OCI-LY3 (cell line): ENCODE data around the gene SLC41A3.

Experiments
- H2AFZ ChIP-seq: fragments of 200-600, 300-600 bp; shearing (Covaris generic); 2 replicates; pipeline ENCODE4 v1.6.0; 2014; ENCODE audit warnings: antibody characterized with exemption, low read depth, low read length
- H3K27ac ChIP-seq: fragments of 200-600, 300-600 bp; sonication (generic); 2 replicates; pipeline ENCODE4 v1.5.1; 2014; ENCODE audit warnings: mild to moderate bottlenecking, low read length, moderate library complexity, mixed read lengths
- H3K27me3 ChIP-seq: fragments of 200-600, 300-600 bp; sonication (generic); 2 replicates; pipeline ENCODE4 v1.6.1; 2014; ENCODE audit warnings: low read depth, low read length, mixed read lengths
- H3K36me3 ChIP-seq: fragments of 200-600, 300-600 bp; sonication (generic); replicated peaks from 2 replicates; pipeline ENCODE3; 2014; ENCODE audit warnings: low read depth, low read length, mixed read lengths
- H3K4me1 ChIP-seq: fragments of 300-600, 200-600 bp; sonication (generic); 2 replicates; pipeline ENCODE4 v1.6.1; 2014; ENCODE audit warnings: low read length, mixed read lengths
- H3K4me2 ChIP-seq: fragments of 200-600, 300-600 bp; sonication (generic); 2 replicates; pipeline ENCODE4 v1.6.1; 2014; ENCODE audit warnings: low read length, mixed read lengths
- H3K4me3 ChIP-seq: fragments of 300-600, 200-600 bp; sonication (generic); 2 replicates; pipeline ENCODE4 v1.5.1; 2014; ENCODE audit warnings: antibody characterized with exemption, mild to moderate bottlenecking, low read length, moderate library complexity
- H3K79me2 ChIP-seq: fragments of 300-600, 200-600 bp; shearing (Covaris generic); 2 replicates; pipeline ENCODE4 v1.6.1; 2014; ENCODE audit warnings: mild to moderate bottlenecking, low read length, mixed read lengths
- H3K9ac ChIP-seq: fragments of 300-600, 200-600 bp; shearing (Covaris generic); 2 replicates; pipeline ENCODE4 v1.6.0; 2014; ENCODE audit warnings: mild to moderate bottlenecking, low read length, moderate library complexity
- H3K9me3 ChIP-seq: fragments of 200-600, 300-600 bp; shearing (Covaris generic); 2 replicates; pipeline ENCODE4 v1.6.1; 2014; ENCODE audit warnings: low read length, mixed read lengths; ENCODE audit not compliant: insufficient read depth
- H4K20me1 ChIP-seq: fragments of 200-600, 300-600 bp; sonication (generic); 2 replicates; pipeline ENCODE4 v1.6.1; 2016; ENCODE audit warnings: low read length, mixed read lengths; ENCODE audit not compliant: insufficient read depth
- EZH2phosphoT487 ChIP-seq: fragments of 200-600 bp; shearing (Covaris generic); IDR thresholded peaks from 2 replicates; pipeline ENCODE4 v1.6.1; 2018; ENCODE audit warnings: antibody characterized with exemption, mixed run types, low read depth
- TF ChIP-seq, protein P1 (sequence below): fragments of 200-600, 300-600 bp; sonication (generic); IDR thresholded peaks from 2 replicates; pipeline ENCODE4 v1.5.1; 2014; ENCODE audit warnings: antibody characterized with exemption, low read length, low read depth

Gene SLC41A3

DNA sequence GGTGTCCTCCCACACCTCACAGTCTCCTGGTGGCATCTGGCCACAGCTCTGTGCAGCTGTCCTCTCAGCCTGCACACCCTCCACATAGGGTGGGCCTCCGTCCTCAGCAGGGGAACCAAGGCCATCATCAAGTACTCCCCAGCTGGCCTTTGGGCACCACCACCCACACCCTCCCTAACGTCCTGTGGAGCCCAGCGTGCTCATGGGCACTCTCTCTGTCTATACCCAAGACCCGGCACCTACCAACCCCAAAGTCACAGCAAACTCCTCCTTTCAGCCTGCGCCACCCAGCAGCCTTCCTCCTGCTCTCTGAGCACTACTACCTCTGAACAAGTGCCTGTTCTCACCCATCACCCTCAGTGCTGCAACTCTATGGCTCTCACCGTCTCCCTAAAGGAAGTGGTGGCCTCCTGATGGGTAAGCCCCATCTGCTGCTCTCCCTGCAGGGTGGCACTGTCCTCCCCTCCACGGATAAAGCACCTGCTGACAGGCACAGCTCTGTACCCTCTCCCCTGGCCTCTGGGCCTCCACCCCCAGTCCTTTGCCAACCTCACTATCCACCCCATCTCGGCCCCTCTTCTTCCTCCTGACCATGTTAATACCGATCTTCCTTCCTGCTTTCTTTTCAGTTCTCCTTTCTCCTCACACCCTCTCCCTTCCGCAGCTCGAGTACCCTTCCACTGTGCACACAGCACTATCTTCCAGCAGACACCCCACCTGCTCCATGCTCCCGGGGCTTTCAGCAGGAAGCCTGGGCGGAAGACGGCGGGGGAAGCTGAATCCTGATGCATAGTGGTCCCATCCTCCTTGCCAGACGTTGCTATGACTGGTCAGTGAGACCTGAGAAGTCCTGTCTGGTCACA, 31.5 kb downstream of the SLC41A3 start:
- no peaks in the 10 kb centered on the region for H3K79me2 ChIP-seq
- no peak overlapping the region for H3K9ac ChIP-seq
- no peaks in the 10 kb centered on the region for H3K27me3 ChIP-seq
- no peak overlapping the region for H2AFZ ChIP-seq
- no peak for TF ChIP-seq EZH2phosphoT487
- TF ChIP-seq, protein P1, sequence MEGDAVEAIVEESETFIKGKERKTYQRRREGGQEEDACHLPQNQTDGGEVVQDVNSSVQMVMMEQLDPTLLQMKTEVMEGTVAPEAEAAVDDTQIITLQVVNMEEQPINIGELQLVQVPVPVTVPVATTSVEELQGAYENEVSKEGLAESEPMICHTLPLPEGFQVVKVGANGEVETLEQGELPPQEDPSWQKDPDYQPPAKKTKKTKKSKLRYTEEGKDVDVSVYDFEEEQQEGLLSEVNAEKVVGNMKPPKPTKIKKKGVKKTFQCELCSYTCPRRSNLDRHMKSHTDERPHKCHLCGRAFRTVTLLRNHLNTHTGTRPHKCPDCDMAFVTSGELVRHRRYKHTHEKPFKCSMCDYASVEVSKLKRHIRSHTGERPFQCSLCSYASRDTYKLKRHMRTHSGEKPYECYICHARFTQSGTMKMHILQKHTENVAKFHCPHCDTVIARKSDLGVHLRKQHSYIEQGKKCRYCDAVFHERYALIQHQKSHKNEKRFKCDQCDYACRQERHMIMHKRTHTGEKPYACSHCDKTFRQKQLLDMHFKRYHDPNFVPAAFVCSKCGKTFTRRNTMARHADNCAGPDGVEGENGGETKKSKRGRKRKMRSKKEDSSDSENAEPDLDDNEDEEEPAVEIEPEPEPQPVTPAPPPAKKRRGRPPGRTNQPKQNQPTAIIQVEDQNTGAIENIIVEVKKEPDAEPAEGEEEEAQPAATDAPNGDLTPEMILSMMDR: no peak
- no peaks in the 10 kb centered on the region for H3K9me3 ChIP-seq
- peaks cover 9% of the 10 kb centered on the region for H3K4me1 ChIP-seq
- peak overlapping the region; percentile 34 for H3K4me2 ChIP-seq
- H3K36me3 ChIP-seq: no peaks in the 10 kb centered on the region
- H4K20me1 ChIP-seq: no peaks in the 10 kb centered on the region
- H3K4me3 ChIP-seq: peak overlapping the region; percentile 9; the same call in 1 of the 2 replicates
- H3K27ac ChIP-seq: no peak overlapping the region

DNA sequence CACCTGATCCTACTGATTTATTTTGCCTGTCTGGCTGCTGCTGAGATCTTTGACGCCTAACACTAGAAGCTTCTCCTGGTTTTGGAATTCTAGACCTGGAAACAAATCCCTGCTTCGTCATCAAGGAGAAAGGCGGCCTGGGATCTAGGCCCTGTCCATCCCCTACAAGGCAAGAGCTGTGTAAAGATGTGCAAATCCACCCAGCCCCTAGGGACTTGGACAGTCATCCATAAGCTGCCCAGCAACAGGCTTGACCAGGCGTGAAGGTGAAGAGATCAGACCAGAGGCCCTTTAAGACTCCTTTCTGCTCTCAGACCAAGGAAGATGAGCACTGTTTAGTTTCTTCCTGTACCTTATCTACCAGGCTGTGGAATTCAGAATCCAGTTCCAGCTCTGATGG, 32.2 kb downstream of the SLC41A3 start:
- Histone ChIP-seq H3K79me2 (no peaks in the 10 kb centered on the region), H3K27ac (no peak overlapping the region), H3K27me3 (no peaks in the 10 kb centered on the region), H3K9ac (no peak overlapping the region), H3K36me3 (no peaks in the 10 kb centered on the region), H3K4me3 (no peak overlapping the region), H3K4me1 (peaks cover 9% of the 10 kb centered on the region), H3K4me2 (no peak overlapping the region), H3K9me3 (no peaks in the 10 kb centered on the region), H4K20me1 (no peaks in the 10 kb centered on the region), H2AFZ (no peak overlapping the region)
- TF ChIP-seq, protein P1: no peak
- TF ChIP-seq EZH2phosphoT487: no peak

DNA sequence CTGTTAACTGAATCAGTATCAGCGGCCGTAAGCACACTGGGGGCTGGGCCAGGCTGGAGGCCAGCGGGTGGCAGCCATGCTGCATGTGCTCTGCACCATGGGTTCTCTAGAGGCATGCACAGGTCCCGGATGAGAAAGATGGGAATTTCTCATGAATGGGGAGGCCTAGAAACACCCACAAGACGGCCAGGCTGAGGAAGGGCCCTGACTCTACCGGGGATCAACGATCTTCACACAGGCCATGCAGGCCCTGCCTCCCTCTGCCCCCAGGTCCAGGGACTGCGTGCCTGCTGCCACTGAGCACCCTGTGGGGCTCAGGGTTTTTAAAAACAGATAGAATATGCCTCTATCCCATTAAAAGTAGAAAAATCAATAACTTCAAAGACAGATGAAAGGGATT, 32.7 kb downstream of the SLC41A3 start:
- Histone ChIP-seq H3K27ac (no peak overlapping the region), H3K9me3 (no peaks in the 10 kb centered on the region), H3K36me3 (no peaks in the 10 kb centered on the region), H3K4me3 (no peak overlapping the region), H2AFZ (no peak overlapping the region), H3K9ac (no peak overlapping the region), H3K4me2 (no peak overlapping the region), H3K4me1 (peaks cover 9% of the 10 kb centered on the region), H3K79me2 (no peaks in the 10 kb centered on the region), H3K27me3 (no peaks in the 10 kb centered on the region), H4K20me1 (no peaks in the 10 kb centered on the region)
- TF ChIP-seq, protein P1: no peak
- no peak for TF ChIP-seq EZH2phosphoT487

DNA sequence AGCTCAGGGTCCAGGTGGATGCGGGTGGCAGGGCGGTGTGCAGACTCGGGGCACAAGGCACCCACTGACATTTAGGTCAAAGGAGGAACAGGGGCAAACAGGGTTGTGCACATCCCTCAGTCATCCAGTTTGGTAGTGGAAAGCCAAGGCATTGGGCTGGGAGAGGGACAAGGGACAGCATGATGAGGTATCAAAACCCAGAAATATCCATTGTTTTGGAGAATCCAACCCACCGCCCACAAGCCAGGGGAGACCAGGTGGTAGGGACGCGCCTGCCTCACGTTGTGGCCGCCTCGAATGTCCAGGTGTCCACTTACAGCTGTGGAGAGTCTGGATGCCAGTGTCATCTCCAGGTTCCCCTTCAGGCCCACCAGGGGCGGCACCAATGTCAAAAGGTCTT, 33.3 kb downstream of the SLC41A3 start:
- H3K36me3 ChIP-seq: no peaks in the 10 kb centered on the region
- H3K4me1 ChIP-seq: peaks cover 9% of the 10 kb centered on the region
- no peak overlapping the region for H3K4me3 ChIP-seq
- no peaks in the 10 kb centered on the region for H3K27me3 ChIP-seq
- TF ChIP-seq, protein P1: no peak
- TF ChIP-seq EZH2phosphoT487: no peak
- H3K9me3 ChIP-seq: no peaks in the 10 kb centered on the region
- H3K79me2 ChIP-seq: no peaks in the 10 kb centered on the region
- H3K9ac ChIP-seq: no peak overlapping the region
- H2AFZ ChIP-seq: no peak overlapping the region
- no peaks in the 10 kb centered on the region for H4K20me1 ChIP-seq
- no peak overlapping the region for H3K27ac ChIP-seq
- no peak overlapping the region for H3K4me2 ChIP-seq
